ENCODE results near the gene UBTD2. TPM values are rescaled to one million over a fixed set of nuclear protein-coding genes. Genes with fewer than 3 reads are reported as not detected.
"Not testable (repeated sequence)": the region's sequence is repeated elsewhere in the genome, so short reads cannot be mapped to it uniquely, and the experiment has no call there.

UBTD2 gene
- total RNA-seq, 4 donors from 2014 or later, result 17.3 to 26.6 (median 20.2) TPM

DNA sequence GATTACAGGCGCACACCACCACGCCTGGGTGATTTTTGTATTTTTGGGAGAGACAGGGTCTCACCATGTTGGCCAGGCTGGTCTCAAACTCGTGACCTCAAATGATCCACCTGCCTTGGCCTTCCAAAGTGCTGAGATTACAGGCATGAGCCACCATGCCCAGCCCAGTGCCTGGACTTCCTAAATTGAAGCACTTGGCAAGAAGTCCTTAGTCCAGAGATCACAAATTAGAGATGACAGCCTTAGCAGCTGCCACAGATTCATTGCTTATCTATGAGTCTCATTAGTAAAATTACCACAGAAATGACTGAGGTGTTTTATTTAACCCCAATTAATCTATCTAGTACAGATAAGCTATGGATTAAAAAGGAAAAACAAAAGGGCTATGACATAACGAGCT is 70.4 kb downstream of the UBTD2 start:
- H3K4me3 ChIP-seq, result no peak overlapping the region
- WGBS, 2 donors (ENCODE audit: low coverage in 1 of 2), result 88% methylated on average over 1 to 2 of the region's 4 CpGs
- H3K9me3 ChIP-seq, result no peaks in the 10 kb centered on the region
- H3K36me3 ChIP-seq, result peaks cover 0 to 63% of the 10 kb centered on the region in 2 donors
- H3K4me1 ChIP-seq, result no peaks in the 10 kb centered on the region
- no peak overlapping the region for H3K27ac ChIP-seq
- H3K27me3 ChIP-seq, result no peaks in the 10 kb centered on the region
- TF ChIP-seq POLR2AphosphoS5 (IDR thresholded peaks at IDR 0.05) (no peak), POLR2A (IDR thresholded peaks at IDR 0.05) (no peak), EP300 (IDR thresholded peaks at IDR 0.05) (no peak)
- TF ChIP-seq, protein P1, sequence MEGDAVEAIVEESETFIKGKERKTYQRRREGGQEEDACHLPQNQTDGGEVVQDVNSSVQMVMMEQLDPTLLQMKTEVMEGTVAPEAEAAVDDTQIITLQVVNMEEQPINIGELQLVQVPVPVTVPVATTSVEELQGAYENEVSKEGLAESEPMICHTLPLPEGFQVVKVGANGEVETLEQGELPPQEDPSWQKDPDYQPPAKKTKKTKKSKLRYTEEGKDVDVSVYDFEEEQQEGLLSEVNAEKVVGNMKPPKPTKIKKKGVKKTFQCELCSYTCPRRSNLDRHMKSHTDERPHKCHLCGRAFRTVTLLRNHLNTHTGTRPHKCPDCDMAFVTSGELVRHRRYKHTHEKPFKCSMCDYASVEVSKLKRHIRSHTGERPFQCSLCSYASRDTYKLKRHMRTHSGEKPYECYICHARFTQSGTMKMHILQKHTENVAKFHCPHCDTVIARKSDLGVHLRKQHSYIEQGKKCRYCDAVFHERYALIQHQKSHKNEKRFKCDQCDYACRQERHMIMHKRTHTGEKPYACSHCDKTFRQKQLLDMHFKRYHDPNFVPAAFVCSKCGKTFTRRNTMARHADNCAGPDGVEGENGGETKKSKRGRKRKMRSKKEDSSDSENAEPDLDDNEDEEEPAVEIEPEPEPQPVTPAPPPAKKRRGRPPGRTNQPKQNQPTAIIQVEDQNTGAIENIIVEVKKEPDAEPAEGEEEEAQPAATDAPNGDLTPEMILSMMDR (IDR thresholded peaks at IDR 0.05), result no peak
- ATAC-seq, result no peak

DNA sequence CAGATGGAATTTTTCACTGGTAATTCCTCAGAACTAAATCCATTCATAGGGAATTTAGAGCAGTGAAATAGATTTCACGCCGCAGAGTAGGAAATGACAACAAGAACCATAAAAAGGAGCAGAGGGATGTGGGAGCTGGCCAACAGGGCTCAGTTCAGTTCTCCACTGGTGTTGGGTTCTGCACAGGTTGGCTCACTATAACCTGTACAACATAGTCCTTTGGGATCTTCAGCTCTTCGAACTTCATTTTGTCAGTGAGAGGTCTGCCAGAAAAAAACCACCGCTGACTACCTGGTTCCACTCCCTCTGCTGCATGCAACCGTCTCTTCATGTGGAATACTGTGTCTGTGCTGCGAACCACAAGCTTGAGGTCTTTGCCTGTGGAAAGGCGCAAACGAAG is 71.9 kb downstream of the UBTD2 start:
- H3K36me3 ChIP-seq, result peaks cover 0 to 53% of the 10 kb centered on the region in 2 donors
- TF ChIP-seq POLR2AphosphoS5 (IDR thresholded peaks at IDR 0.05) (no peak), POLR2A (IDR thresholded peaks at IDR 0.05) (no peak), EP300 (IDR thresholded peaks at IDR 0.05) (no peak)
- TF ChIP-seq, protein P1 (IDR thresholded peaks at IDR 0.05), result no peak
- no peak overlapping the region for H3K4me3 ChIP-seq
- H3K9me3 ChIP-seq, result no peaks in the 10 kb centered on the region
- H3K27ac ChIP-seq, result no peak overlapping the region
- no peak for ATAC-seq
- H3K4me1 ChIP-seq, result no peaks in the 10 kb centered on the region
- WGBS, 2 donors (ENCODE audit: low coverage in 1 of 2), result 89% methylated on average over 3 to 6 of the region's 8 CpGs
- no peaks in the 10 kb centered on the region for H3K27me3 ChIP-seq

DNA sequence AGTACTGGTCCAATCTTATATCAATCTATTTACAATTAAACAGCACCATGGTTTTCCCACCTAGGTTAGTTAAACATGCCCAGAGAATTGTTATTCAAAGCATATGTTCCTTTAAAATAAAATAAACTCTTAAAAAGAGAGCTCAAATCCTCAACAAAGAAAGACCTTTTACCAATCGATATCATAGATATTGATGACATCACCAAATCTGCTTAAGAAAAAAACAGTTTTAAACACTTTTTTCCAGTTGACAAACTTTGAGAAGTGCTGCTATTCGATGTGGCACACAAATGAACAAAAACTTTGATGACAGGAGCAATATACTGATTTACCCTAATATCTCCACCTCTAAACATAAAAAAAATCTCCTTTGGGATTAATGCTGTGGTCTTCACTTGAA is 73.8 kb downstream of the UBTD2 start:
- Histone ChIP-seq H3K4me3 (no peak overlapping the region), H3K27me3 (no peaks in the 10 kb centered on the region), H3K4me1 (no peaks in the 10 kb centered on the region), H3K9me3 (no peaks in the 10 kb centered on the region), H3K36me3 (peaks cover 0 to 50% of the 10 kb centered on the region in 2 donors), H3K27ac (no peak overlapping the region)
- ATAC-seq, result no peak
- TF ChIP-seq POLR2AphosphoS5 (IDR thresholded peaks at IDR 0.05), result no peak
- TF ChIP-seq, protein P1 (IDR thresholded peaks at IDR 0.05), result no peak
- TF ChIP-seq EP300 (IDR thresholded peaks at IDR 0.05), result no peak
- TF ChIP-seq POLR2A (IDR thresholded peaks at IDR 0.05), result no peak
- 78 to 85% methylated on average over 2 of the region's 2 CpGs for WGBS, 2 donors (ENCODE audit: low coverage in 1 of 2)

DNA sequence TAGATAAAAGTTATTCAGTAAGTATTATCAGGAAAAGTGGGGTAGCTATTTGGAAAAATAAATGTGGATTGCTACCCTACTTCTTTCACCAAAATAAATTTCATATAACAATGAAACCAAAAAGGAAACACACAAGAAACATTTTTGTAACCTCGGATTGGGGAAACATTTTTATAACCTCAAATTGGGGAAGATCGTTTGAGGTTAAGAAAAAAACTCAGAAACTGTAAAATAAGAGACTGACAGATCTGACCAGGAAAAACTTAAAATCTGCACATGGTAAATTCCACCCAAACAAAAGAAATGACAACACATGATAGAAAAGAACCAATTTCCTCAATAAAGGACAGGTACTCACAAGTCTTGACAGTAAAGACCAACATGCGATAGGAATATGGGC is 76.1 kb downstream of the UBTD2 start:
- no peak for ATAC-seq
- 68 to 73% methylated on average over 3 of the region's 3 CpGs for WGBS, 2 donors (ENCODE audit: low coverage in 1 of 2)
- no peak overlapping the region for H3K4me3 ChIP-seq
- TF ChIP-seq, protein P1 (IDR thresholded peaks at IDR 0.05), result no peak
- TF ChIP-seq POLR2A (IDR thresholded peaks at IDR 0.05), result no peak
- no peak for TF ChIP-seq POLR2AphosphoS5 (IDR thresholded peaks at IDR 0.05)
- TF ChIP-seq EP300 (IDR thresholded peaks at IDR 0.05), result no peak
- no peak overlapping the region for H3K27ac ChIP-seq
- H3K9me3 ChIP-seq, result no peaks in the 10 kb centered on the region
- H3K27me3 ChIP-seq, result no peaks in the 10 kb centered on the region
- H3K4me1 ChIP-seq, result no peaks in the 10 kb centered on the region
- H3K36me3 ChIP-seq, result peaks cover 0 to 38% of the 10 kb centered on the region in 2 donors

DNA sequence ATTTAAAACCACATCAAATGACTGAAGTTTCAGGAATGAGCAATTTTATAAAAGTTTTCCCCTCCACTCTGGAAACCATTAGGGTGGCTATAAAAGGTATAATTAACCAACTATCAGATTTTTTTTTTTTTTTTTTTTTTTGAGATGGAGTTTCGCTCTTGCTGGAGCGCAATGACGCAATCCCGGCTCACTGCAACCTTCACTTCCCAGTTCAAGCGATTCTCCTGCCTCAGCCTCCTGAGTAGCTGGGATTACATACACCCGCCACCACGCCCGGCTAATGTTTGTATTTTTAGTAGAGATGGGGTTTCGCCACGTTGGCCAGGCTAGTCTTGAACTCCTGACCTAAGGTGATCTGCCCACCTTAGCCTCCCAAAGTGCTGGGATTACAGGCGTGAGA is 77.6 kb downstream of the UBTD2 start:
- not testable (repeated sequence) for H3K9me3 ChIP-seq, H3K4me1 ChIP-seq, ATAC-seq, H3K27me3 ChIP-seq, H3K4me3 ChIP-seq, H3K27ac ChIP-seq
- WGBS, 2 donors (ENCODE audit: low coverage in 1 of 2), result 96 to 97% methylated on average over 4 to 10 of the region's 11 CpGs
- peaks cover 0 to 23% of the 10 kb centered on the region in 2 donors for H3K36me3 ChIP-seq
